ENCODE results near the gene KHDC1L.

KHDC1L gene

DNA sequence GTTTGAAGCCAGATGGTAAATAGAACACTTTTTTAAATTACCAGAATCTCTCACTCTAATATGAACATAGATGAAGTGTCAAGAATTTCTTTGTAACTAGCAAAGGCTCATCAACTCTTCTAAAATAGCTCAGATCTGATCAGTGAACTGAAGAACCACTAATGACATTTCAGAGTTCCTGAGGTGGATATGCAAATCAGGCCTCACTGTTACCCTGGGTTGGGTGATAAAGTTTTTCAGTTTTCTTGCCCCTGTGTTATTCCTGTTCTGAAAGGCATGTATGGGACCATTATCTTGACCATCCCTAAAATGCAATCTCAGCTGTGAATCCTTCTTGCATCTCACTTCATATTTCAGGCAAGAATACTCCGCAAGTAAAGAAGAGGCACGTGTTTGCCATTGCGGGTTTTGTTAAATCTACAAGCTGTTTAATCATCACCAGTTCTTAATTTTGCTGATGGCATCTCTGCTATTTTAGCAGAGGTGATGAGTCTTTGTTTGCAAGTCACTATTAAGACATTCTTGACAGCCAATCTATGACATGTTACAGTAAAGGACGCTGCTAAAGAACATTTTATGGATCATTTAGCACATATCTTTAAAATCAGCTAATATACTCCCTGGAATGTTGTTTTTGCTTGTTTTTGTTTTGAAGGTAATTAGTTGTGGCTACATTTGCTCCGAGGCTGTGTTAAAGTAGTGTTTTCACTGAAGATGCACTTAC, 47.9 kb downstream of the KHDC1L start:
- DNase-seq (ENCODE audit: extremely low read depth, low read depth), result no peak
- TF ChIP-seq, protein P1, sequence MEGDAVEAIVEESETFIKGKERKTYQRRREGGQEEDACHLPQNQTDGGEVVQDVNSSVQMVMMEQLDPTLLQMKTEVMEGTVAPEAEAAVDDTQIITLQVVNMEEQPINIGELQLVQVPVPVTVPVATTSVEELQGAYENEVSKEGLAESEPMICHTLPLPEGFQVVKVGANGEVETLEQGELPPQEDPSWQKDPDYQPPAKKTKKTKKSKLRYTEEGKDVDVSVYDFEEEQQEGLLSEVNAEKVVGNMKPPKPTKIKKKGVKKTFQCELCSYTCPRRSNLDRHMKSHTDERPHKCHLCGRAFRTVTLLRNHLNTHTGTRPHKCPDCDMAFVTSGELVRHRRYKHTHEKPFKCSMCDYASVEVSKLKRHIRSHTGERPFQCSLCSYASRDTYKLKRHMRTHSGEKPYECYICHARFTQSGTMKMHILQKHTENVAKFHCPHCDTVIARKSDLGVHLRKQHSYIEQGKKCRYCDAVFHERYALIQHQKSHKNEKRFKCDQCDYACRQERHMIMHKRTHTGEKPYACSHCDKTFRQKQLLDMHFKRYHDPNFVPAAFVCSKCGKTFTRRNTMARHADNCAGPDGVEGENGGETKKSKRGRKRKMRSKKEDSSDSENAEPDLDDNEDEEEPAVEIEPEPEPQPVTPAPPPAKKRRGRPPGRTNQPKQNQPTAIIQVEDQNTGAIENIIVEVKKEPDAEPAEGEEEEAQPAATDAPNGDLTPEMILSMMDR (IDR thresholded peaks at IDR 0.05; ENCODE audit: low read depth, low read length), result no peak

DNA sequence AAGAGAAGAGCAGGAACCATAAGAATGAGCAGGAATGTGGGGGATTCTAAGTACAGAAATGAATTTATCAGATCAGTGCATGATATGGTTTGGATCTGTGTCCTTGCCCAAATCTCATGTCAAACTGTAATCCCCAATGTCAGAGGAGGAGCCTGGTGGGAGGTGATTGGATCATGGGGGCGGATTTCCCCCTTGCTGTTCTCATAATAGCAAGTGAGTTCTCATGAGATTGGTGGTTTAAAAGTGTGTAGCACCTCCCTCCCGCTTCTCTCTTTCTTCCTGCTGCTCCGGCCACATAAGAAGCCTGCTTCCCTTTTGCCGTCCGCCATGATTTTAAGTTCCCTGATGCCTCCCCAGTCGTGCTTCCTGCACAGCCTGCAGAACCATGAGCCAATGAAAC, 49.2 kb downstream of the KHDC1L start:
- TF ChIP-seq, protein P1 (IDR thresholded peaks at IDR 0.05; ENCODE audit: low read depth, low read length), result no peak
- no peak for DNase-seq (ENCODE audit: extremely low read depth, low read depth)

DNA sequence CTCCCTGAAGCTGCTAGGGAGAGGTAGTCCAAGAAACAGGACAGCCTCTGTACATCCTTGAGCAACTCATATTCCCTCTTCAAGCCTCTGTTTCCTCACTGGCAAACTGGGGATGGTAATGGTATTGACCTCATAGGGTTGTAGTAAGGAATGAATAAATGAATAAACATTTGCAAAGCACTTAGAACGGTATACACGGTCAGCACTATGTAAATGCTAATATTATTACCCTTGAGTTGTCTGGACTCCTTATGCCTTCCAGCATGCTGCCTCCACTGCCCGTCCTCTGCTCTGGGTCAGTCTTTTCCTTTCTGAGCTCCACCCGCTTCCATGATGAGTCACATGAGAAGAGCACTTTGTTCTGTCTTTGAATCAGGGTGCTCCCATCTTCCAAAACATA, 50.6 kb downstream of the KHDC1L start:
- no peak for DNase-seq (ENCODE audit: extremely low read depth, low read depth)
- TF ChIP-seq, protein P1 (IDR thresholded peaks at IDR 0.05; ENCODE audit: low read depth, low read length), result no peak

Data from AG09319 (cell line).